Measurements from ENCODE around the gene LRRC34. TPM values are rescaled to one million over a fixed set of nuclear protein-coding genes. Genes with fewer than 3 reads are reported as not detected.
A peak's percentile ranks its signal among the peaks of the same experiment; 100 is the strongest.

LRRC34 gene
- total RNA-seq, 1 experiment from 2014 or later: 8.5 TPM

- no peak for DNase-seq (ENCODE audit: low read depth)
Measured at GRCh38 chr3:169815590-169816150, 3.0 kb upstream of the LRRC34 start.

DNA sequence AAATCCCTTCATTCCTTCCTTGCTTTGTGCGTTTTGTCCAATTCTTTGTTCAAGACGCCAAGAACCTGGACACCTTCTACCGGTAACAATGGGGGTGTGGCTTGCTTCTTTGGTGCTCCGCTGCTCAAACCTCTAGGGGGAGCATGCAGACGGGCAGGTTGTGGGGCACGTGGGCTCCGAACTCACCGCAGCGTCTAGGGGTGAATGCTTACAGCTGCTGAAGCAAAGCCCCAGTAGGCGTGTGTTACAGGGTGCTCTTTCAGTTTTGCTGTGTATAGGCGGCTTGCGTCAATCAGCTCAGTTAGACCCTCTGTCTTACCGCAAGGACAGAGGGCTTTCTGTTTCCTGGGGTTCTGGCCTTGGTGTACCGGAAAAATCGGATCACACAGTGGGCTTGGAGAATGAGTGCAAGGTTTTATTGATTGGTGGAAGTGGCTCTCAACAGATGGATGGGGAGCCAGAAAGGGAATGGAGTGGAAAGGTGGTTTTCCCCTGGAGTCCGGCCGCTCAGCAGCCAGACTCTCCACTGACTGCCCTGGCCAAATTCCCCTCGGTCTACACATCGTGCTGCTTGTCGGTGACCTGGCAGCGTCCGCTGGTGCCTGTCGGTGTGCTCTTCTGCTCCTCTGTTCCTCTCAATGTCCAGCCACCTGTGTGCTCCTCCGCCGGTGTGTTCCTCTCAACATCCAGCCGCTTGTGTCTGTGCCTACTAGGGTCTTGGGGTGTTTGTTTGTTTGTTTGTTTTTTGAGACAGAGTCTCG is 1.2 kb upstream of the LRRC34 start:
- DNase-seq (ENCODE audit: low read depth): peak; percentile 49

DNA sequence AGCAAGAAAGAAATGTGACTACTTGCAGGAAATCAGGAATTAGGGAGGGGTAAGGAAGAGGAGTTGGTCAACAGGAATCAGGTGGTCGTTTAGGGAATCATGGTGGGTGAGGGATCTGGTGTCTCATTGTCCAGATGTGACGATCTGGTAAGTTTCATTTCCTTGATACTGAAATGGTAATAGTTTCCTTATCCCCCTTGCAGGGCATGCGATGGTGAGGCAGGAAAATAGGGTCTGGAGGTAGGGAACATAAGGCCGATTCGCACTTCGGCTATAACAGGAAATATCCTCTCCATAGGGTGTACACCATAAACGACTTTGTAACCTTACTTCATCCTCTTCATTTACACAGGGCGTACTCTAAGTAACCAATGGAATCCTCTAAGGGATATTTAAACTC is 574 bp upstream of the LRRC34 start:
- peak; percentile 4 for DNase-seq (ENCODE audit: low read depth)

- DNase-seq (ENCODE audit: low read depth): peak; percentile 78
Measured at GRCh38 chr3:169811631-169812331, 923 bp downstream of the LRRC34 start.

DNA sequence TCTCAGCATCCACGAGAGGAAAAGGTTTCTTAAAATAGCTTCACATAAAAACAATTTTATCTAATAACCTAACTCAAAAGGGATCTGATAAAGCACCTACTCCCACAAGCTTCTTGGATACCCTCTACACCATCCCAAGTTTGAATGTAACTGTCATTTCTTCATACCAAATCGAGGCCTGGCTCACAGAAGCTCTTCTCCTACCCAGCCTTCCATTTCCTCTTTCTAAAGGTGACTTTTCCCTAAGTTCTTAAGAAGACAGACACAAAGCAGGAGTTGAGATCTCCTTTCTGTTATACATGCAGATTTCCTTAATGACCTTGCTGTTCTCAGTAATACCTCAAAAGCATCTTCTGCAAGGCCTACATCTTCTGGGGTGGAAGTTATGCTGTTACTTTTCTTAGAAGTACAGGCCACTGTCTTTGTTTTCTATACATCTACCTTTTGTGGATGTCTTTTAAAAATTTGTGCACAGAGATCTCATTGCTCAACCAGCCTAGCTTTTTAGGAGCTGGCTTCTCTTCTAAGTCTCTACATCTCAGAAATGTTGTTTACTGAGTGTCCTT is 3.4 kb downstream of the LRRC34 start:
- DNase-seq (ENCODE audit: low read depth): no peak

DNA sequence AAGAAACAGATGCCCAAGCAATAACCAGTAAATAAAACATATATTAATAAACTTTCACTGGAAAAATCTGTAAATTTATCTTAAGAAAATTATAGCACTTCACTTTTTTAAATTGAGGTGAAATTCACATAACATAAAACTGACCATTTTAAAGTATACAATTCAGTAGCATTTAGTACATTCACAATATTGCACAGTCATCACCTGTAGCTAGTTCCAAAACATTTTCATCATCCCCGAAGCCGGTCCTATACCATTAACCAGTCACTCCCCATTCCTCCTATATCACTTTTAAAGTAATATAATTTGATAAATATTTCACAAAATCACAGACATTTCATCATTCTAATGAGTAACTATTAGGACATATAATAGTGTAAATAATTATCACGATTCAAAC is 8.0 kb downstream of the LRRC34 start:
- no peak for DNase-seq (ENCODE audit: low read depth)

GRCh38 chr3:169792359-169792758 is 20.3 kb downstream of the LRRC34 start:
- DNase-seq (ENCODE audit: low read depth): no peak

- DNase-seq (ENCODE audit: low read depth): no peak
Measured at GRCh38 chr3:169790687-169791429, 21.8 kb downstream of the LRRC34 start.

DNA sequence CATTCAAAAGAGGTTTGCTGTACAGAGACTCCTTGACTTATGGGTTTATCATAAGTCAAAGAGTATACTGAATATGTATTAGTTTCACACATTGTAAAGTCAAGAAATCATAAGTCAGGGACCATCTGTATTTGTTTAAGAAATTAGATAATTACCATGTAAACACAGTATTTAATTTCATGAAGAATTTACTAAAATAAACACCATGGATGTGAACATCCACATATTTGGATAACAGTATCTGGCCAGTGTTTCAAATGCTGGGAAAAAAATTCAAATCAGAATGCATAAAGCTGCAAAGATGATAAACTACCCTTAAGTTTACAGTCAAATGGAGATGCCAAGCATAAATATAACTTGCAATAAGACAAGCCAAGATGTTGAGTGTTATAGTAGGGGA is 22.5 kb downstream of the LRRC34 start:
- no peak for DNase-seq (ENCODE audit: low read depth)

- no peak for DNase-seq (ENCODE audit: low read depth)
Measured at GRCh38 chr3:169787791-169788190, 24.9 kb downstream of the LRRC34 start.

DNA sequence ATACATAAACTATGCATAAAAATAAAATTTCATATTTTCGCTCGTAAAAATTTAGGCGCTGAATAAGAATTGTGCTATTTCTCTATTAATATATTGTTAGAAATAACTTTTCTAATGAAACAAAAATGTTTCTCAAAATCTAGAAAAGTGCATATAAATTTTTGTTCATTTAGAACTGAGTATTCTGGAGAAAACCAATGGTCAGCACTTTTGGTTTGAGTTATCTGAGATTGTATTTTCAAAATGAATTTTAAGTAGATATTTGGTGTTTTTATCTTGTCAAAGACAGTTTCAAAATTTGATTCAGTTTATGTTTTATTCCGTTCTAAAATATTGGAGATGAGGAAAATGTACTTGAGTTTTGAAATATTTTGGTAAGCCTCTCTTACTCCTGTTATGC is 25.6 kb downstream of the LRRC34 start:
- DNase-seq (ENCODE audit: low read depth): no peak

GRCh38 chr3:169781209-169781855 is 31.4 kb downstream of the LRRC34 start:
- DNase-seq (ENCODE audit: low read depth): no peak

- no peak for DNase-seq (ENCODE audit: low read depth)
Measured at GRCh38 chr3:169780742-169781141, 32.0 kb downstream of the LRRC34 start.

- no peak for DNase-seq (ENCODE audit: low read depth)
Measured at GRCh38 chr3:169777822-169778221, 34.9 kb downstream of the LRRC34 start.

- DNase-seq (ENCODE audit: low read depth): no peak
Measured at GRCh38 chr3:169774186-169774585, 38.5 kb downstream of the LRRC34 start.

DNA sequence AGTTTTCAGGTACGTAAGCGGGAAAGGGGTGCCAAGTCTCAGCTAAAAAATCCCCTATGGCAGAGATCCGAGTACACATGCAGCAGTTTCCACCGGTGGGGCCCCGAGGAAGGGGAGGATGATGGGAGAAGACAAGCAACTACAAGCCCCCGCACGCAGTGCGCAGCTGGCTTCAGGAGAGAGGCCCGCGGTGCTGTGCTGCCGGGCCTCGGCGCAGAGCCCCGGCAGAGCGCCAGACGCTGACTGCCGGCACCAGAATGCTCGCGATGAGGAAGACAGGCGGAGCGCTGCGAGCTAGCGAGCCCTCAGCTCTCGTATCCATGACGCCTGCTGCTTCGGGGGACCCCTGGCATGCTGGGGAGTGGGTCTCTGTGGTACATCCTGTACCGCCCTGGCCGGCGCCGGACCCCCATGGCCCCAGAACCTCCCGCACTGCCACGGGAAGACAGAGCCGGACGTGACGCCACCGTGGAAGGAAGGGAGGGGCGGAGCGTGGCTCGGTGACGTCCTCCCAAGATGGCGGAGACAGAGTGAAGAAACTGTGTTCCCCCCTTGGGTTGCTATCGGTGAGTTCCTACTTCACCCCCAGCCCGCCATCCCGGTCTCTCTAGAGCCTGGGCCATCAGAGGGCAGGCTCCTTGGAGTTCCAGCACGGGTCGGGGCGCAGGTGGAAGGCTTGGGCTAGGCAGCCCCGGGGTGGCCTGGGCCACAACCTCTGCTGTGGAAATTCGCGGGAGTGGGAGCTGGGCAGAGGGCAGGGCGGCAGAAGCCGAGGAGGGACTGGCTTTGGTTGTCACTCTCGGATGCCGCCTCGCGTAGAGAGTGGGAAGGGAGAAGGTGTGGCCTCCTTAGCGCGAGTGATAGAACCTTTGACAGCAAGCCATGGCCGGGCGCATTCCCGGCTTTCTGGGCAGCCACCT is 39.5 kb downstream of the LRRC34 start, which contains the start of gene MYNN:
MYNN (plus strand) TSS at position 500 of the 920 bp plus-strand sequence. CDS start 900 bp downstream, outside the sequence.
- peak; percentile 87 for DNase-seq (ENCODE audit: low read depth)

- DNase-seq (ENCODE audit: low read depth): peak; percentile 76
Measured at GRCh38 chr3:169772305-169772896, 40.3 kb downstream of the LRRC34 start.

GRCh38 chr3:169771497-169772304 is 41.0 kb downstream of the LRRC34 start:
- DNase-seq (ENCODE audit: low read depth): peak; percentile 80

All from RPMI7951 (cell line).